GM19193 (cell line): ENCODE measurements around the gene TGM6.

Source experiments
- POLR2A ChIP-seq: IDR thresholded peaks from 4 replicates; pipeline ENCODE4 v1.6.1; 2011; ENCODE audit not compliant: insufficient read depth, insufficient read length; ENCODE audit errors: extremely low read depth

Gene TGM6

DNA sequence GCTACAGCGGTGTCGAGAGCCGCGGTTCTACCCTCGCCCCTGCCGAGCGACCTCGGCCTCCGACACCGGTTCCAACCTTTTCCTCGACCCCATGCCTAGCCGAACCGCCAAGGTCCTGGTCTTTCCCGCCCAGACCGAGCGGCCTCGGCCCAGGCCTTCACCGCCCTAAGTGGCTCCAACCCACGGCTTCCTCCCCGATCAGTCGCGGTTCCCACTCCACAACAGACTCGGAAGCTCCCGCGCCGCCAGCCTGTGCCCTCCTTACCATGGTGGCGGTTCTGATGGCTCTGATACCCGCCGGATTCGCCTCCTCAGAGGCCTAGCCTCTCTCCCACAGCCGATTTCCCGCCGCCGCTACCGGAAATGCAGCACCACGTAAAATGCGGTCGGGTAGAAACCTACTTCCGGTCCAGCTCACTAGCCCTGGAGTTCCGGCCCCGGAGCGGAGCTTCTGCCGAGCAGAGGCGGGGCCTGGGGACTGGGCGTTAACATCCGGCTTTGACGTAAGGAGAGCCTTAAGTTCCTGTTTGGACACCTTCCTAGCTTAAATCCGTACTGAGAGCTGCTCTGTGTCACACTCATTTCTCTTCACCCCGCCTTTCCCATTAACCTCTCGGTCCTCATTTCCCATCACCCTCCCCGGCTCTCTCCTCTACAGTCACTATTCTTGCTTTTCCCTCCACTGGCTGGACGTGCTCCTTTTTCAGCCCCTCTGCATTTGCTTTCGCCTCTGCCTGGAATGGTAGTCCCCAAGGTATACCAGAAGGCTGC is 89.9 kb downstream of the TGM6 start, which contains the start of gene SNRPB:
SNRPB (minus strand) TSS at position 367 of the 771 bp plus-strand sequence; CDS start at position 268, 99 bp downstream.
- TF ChIP-seq POLR2A = peak; percentile 95

DNA sequence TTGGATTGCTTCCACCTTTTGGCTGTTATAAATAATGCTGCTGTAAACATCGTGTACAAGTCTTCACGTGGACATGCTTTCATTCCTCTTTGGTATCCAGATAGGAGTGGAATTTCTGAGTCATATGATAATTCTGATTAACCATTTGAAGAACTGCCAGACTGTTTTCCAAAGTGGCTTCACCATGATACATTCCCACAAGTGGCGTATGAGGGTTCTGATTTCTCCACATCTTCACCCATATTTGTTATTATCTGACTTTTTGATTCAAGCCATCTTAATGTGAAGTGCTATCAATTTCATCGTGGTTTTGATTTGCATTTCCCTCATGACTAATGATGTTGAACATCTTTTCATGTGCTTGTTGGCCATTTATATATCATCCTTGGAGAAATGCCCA is 92.8 kb downstream of the TGM6 start:
- no peak for TF ChIP-seq POLR2A

- TF ChIP-seq POLR2A = no peak
These were observed 95.4 kb downstream of the TGM6 start for GRCh38 chr20:2475850-2476741.

GRCh38 chr20:2476742-2477615 is 96.3 kb downstream of the TGM6 start:
- TF ChIP-seq POLR2A = no peak

GRCh38 chr20:2480381-2480780 is 99.7 kb downstream of the TGM6 start:
- no peak for TF ChIP-seq POLR2A
